PFSK-1 (cell line): ENCODE data around the gene CASKIN2.

ENCODE experiments used
- FOXP2 ChIP-seq: optimal IDR thresholded peaks from 2 replicates; pipeline ENCODE3; 2011; ENCODE audit warnings: borderline replicate concordance, control low read depth, inconsistent platforms; ENCODE audit not compliant: insufficient read depth; ENCODE audit errors: extremely low read length, extremely low read depth
- POLR2AphosphoS5 ChIP-seq: IDR thresholded peaks from 2 replicates; pipeline ENCODE4 v1.6.1; 2012; ENCODE audit warnings: low read depth, mild to moderate bottlenecking, control low read depth, low read length, moderate library complexity
- SIN3A ChIP-seq: IDR thresholded peaks from 2 replicates; pipeline ENCODE4 v1.6.1; 2012; ENCODE audit warnings: mild to moderate bottlenecking, low read length, moderate library complexity, borderline replicate concordance; ENCODE audit not compliant: insufficient read depth
- TAF1 ChIP-seq: IDR thresholded peaks from 2 replicates; pipeline ENCODE4 v1.6.1; 2012; ENCODE audit warnings: low read length, control low read depth, borderline replicate concordance; ENCODE audit not compliant: insufficient read depth
- TF ChIP-seq, protein P1 (sequence below), 2 experiments: IDR thresholded peaks; 2 replicates each; pipeline versions ENCODE4 v1.6.1 to v1.8.0; 2011 to 2012; ENCODE audit warnings: low read depth in 2 of 2, low read length in 2 of 2, control low read depth in 1 of 2, inconsistent platforms in 1 of 2, mild to moderate bottlenecking in 1 of 2, moderate library complexity in 1 of 2; ENCODE audit not compliant: insufficient read depth in 1 of 2

CASKIN2 gene

DNA sequence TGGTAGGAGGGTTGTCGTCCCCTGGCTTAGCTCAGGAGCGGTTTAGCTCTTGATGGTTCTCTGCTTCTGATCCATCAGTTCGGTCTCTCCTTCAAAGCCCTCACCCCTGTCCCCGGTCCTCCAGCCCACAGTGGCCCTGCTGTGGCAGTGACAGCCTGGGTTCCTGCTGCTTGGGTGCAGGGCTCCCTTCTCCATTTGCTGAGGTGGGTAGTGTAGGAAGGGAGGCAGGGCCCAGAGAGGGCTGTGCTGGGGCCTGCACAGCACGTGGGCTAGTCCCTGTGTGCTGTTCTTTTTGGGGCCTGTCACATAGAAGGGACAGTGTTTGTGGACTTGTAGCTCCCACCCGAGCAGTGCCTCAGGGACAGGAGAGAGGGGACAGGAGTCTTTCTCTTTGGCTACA is 40.6 kb downstream of the CASKIN2 start:
- TF ChIP-seq, protein P1, sequence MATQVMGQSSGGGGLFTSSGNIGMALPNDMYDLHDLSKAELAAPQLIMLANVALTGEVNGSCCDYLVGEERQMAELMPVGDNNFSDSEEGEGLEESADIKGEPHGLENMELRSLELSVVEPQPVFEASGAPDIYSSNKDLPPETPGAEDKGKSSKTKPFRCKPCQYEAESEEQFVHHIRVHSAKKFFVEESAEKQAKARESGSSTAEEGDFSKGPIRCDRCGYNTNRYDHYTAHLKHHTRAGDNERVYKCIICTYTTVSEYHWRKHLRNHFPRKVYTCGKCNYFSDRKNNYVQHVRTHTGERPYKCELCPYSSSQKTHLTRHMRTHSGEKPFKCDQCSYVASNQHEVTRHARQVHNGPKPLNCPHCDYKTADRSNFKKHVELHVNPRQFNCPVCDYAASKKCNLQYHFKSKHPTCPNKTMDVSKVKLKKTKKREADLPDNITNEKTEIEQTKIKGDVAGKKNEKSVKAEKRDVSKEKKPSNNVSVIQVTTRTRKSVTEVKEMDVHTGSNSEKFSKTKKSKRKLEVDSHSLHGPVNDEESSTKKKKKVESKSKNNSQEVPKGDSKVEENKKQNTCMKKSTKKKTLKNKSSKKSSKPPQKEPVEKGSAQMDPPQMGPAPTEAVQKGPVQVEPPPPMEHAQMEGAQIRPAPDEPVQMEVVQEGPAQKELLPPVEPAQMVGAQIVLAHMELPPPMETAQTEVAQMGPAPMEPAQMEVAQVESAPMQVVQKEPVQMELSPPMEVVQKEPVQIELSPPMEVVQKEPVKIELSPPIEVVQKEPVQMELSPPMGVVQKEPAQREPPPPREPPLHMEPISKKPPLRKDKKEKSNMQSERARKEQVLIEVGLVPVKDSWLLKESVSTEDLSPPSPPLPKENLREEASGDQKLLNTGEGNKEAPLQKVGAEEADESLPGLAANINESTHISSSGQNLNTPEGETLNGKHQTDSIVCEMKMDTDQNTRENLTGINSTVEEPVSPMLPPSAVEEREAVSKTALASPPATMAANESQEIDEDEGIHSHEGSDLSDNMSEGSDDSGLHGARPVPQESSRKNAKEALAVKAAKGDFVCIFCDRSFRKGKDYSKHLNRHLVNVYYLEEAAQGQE (IDR thresholded peaks at IDR 0.05; ENCODE audit: insufficient read depth in 1 of 2, low read depth in 2 of 2, low read length in 2 of 2), result no peak
- TF ChIP-seq FOXP2 (no peak), POLR2AphosphoS5 (no peak), TAF1 (no peak), SIN3A (no peak)

DNA sequence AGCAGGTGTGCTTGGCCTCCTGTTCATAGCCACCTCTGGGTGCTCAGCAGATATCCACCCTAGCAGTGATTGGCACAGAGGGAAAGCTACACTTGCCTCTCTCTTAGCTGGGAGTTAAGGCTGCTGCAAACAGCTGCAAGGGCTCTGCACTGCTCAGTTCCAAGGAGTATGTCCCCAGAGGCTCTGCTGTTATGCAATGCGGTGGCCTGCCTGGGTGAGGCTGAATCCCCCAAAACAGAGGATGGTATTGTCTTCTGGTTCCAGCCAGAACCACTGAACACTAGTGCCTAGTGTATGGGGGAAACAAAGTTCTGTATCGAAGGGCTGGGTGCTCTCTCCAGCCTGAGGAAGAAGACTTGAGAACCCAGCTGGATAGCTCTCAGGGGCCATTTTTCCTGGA is 42.1 kb downstream of the CASKIN2 start:
- no peak for TF ChIP-seq TAF1
- TF ChIP-seq, protein P1 (IDR thresholded peaks at IDR 0.05; ENCODE audit: insufficient read depth in 1 of 2, low read depth in 2 of 2, low read length in 2 of 2), result no peak
- TF ChIP-seq FOXP2, result no peak
- no peak for TF ChIP-seq SIN3A
- TF ChIP-seq POLR2AphosphoS5, result no peak

DNA sequence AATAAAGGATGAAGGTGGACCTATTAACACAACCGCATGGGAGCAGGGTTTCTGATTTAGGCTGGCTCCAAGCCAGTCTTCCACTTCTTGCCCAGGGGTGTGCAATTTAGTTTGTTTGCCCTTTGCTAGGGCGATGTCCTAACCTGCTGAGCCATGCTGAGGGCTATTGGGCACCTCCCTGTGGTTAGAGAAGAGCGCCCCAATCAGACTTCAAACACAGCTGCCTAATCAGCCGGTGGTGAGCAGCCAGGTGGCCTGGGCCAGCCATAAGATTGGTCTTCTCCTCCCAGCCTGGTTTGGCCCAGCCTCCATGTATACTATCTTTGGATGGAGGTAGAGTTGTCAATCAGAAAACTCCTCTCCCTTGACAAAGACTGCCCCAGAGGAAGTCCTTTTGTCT is 43.2 kb downstream of the CASKIN2 start:
- TF ChIP-seq SIN3A (no peak), FOXP2 (no peak), POLR2AphosphoS5 (no peak), TAF1 (no peak)
- TF ChIP-seq, protein P1 (IDR thresholded peaks at IDR 0.05; ENCODE audit: insufficient read depth in 1 of 2, low read depth in 2 of 2, low read length in 2 of 2), result no peak

DNA sequence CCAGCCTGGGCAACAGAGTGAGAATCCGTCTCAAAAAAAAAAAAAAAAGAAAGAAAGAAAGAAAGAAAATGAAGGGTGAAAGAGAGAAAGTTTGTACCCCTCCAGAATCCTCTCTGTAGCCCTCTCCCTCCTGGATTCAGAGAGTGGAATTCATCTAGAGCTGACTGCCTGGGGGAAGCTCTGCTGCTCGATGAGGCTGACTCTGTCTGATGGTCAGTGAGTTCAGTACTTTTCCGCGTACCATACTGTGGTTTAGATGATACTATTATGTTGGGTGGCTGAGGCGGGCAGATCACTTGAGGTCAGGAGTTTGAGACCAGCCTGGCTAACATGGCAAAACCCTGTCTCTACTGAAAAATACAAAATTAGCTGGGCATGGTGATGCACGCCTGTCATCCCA is 44.1 kb downstream of the CASKIN2 start:
- TF ChIP-seq POLR2AphosphoS5 (no peak), SIN3A (no peak), FOXP2 (no peak), TAF1 (no peak)
- TF ChIP-seq, protein P1 (IDR thresholded peaks at IDR 0.05; ENCODE audit: insufficient read depth in 1 of 2, low read depth in 2 of 2, low read length in 2 of 2), result no peak

DNA sequence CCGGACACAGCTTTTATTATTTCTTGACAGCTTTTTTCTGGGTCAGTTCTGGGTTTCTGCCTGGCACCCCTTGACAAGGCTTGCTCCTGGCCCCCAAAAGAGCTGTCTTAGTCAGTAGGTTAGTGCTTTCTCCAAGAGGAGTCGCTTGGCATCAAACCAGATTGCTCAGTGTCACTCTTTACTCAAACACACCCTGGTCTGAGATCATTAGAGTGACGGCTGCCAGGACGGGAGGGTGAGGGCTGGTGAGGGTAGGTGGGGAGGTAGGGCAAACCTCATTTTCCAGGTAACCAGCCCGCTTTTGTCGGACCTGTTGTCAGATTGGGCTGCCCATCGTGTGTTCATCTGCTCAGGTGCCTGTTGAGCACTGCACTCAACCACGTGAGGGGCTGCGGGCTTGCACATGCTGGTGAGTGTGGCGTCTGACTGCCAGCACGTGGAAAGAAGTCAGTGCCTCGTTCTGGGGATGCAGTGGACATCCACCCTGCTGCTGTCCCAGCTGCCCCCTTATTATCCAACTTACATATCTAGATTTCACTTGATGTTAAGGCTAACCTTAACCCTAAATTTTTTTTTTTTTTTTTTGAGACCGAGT is 46.5 kb downstream of the CASKIN2 start:
- no peak for TF ChIP-seq TAF1
- TF ChIP-seq, protein P1 (IDR thresholded peaks at IDR 0.05; ENCODE audit: insufficient read depth in 1 of 2, low read depth in 2 of 2, low read length in 2 of 2), result no peak
- TF ChIP-seq POLR2AphosphoS5, result no peak
- no peak for TF ChIP-seq FOXP2
- TF ChIP-seq SIN3A, result no peak
